NCI-H1092 treated with DMSO at 0.1 percent for 48 hours (cell line): ENCODE measurements around the gene POT1.

Source experiments
- DNase-seq: peaks from one replicate; lab custom pipeline; 2025; lab: John Stamatoyannopoulos, UW

POT1 gene

GRCh38 chr7:124801330-124801895 lies 128.2 kb downstream of the POT1 start:
- DNase-seq = no peak

- no peak for DNase-seq
These were observed 129.2 kb downstream of the POT1 start for GRCh38 chr7:124800386-124800785.

- DNase-seq = no peak
These were observed 130.2 kb downstream of the POT1 start for GRCh38 chr7:124799448-124799847.

GRCh38 chr7:124796771-124797170 lies 132.9 kb downstream of the POT1 start:
- DNase-seq = no peak

GRCh38 chr7:124792696-124793095 lies 136.9 kb downstream of the POT1 start:
- DNase-seq = no peak

GRCh38 chr7:124792002-124792401 lies 137.6 kb downstream of the POT1 start:
- no peak for DNase-seq

GRCh38 chr7:124791426-124791825 lies 138.2 kb downstream of the POT1 start:
- no peak for DNase-seq

- no peak for DNase-seq
These were observed 139.0 kb downstream of the POT1 start for GRCh38 chr7:124790645-124791044.

GRCh38 chr7:124785994-124786393 lies 143.6 kb downstream of the POT1 start:
- no peak for DNase-seq

GRCh38 chr7:124784879-124785818 lies 144.5 kb downstream of the POT1 start:
- DNase-seq = peak; percentile 55

- no peak for DNase-seq
These were observed 146.4 kb downstream of the POT1 start for GRCh38 chr7:124783271-124783670.

- no peak for DNase-seq
These were observed 147.5 kb downstream of the POT1 start for GRCh38 chr7:124781907-124782734.

- no peak for DNase-seq
These were observed 148.2 kb downstream of the POT1 start for GRCh38 chr7:124781418-124781817.

- no peak for DNase-seq
These were observed 149.0 kb downstream of the POT1 start for GRCh38 chr7:124780608-124781007.

- DNase-seq = no peak
These were observed 149.6 kb downstream of the POT1 start for GRCh38 chr7:124780056-124780455.

- DNase-seq = no peak
These were observed 150.0 kb downstream of the POT1 start for GRCh38 chr7:124779620-124780019.

- DNase-seq = peak; percentile 54
These were observed 150.4 kb downstream of the POT1 start for GRCh38 chr7:124779194-124779593.

- DNase-seq = no peak
These were observed 152.4 kb downstream of the POT1 start for GRCh38 chr7:124777268-124777667.

- DNase-seq = no peak
These were observed 153.5 kb downstream of the POT1 start for GRCh38 chr7:124776153-124776552.

- no peak for DNase-seq
These were observed 154.2 kb downstream of the POT1 start for GRCh38 chr7:124775422-124775821.

- no peak for DNase-seq
These were observed 155.7 kb downstream of the POT1 start for GRCh38 chr7:124773938-124774337.

- DNase-seq = no peak
These were observed 156.3 kb downstream of the POT1 start for GRCh38 chr7:124773339-124773738.
